HTERT RPE-1 (cell line): ENCODE data around the gene EID2.

Experiments used
- in situ Hi-C: fragments of 300-500 bp; cut with MboI; formaldehyde crosslinking; loops from 4 replicates; pipeline ENCODE4 v1.14.3; 2020; ENCODE audit warnings: low sequenced_read_pairs

The EID2 gene

GRCh38 chr19:39502640-39503417 lies 37.1 kb downstream of the EID2 start:
- in situ Hi-C loops: no loop called here

- in situ Hi-C loops: no loop called here
Observed at GRCh38 chr19:39501340-39501739, 38.6 kb downstream of the EID2 start.

GRCh38 chr19:39500543-39500942 lies 39.4 kb downstream of the EID2 start:
- in situ Hi-C loops: no loop called here

- in situ Hi-C loops: no loop called here
Observed at GRCh38 chr19:39499932-39500331, 40.0 kb downstream of the EID2 start.

GRCh38 chr19:39498798-39499642 lies 40.9 kb downstream of the EID2 start, which contains the start of gene DLL3:
DLL3 (plus strand) TSS chr19:39498947; CDS start chr19:39498975, 28 bp downstream.
- in situ Hi-C loops: no loop called here

- in situ Hi-C loops: no loop called here
Observed at GRCh38 chr19:39497996-39498797, 41.8 kb downstream of the EID2 start.

GRCh38 chr19:39497701-39497995 lies 42.3 kb downstream of the EID2 start:
- in situ Hi-C loops: no loop called here

GRCh38 chr19:39496063-39496462 lies 43.9 kb downstream of the EID2 start:
- in situ Hi-C loops: no loop called here

- in situ Hi-C loops: no loop called here
Observed at GRCh38 chr19:39494661-39495060, 45.3 kb downstream of the EID2 start.

- in situ Hi-C loops: no loop called here
Observed at GRCh38 chr19:39492788-39493187, 47.2 kb downstream of the EID2 start.

GRCh38 chr19:39492225-39492624 lies 47.7 kb downstream of the EID2 start:
- in situ Hi-C loops: no loop called here

GRCh38 chr19:39489756-39490155 lies 50.2 kb downstream of the EID2 start:
- in situ Hi-C loops: no loop called here
